ENCODE measurements around the gene PVALEF.

- no peak for TF ChIP-seq SP1 (IDR thresholded peaks at IDR 0.05)
- TF ChIP-seq SP1 (CRISPR knock-in tag; IDR thresholded peaks at IDR 0.05): no peak
- no peak for TF ChIP-seq PHF8 (CRISPR knock-in tag; IDR thresholded peaks at IDR 0.05)
- TF ChIP-seq CTCF (CRISPR knock-in tag; IDR thresholded peaks at IDR 0.05): no peak
- TF ChIP-seq MAX (IDR thresholded peaks at IDR 0.05): no peak
These were observed 18.0 kb downstream of the PVALEF start for GRCh38 chr17:81183316-81183715.
